GM21528 (cell line): Measurements from ENCODE around the gene AMZ1.
"Not testable (repeated sequence)": the region's sequence is repeated elsewhere in the genome, so short reads cannot be mapped to it uniquely, and the experiment has no call there.

Experiments used
- ATAC-seq: cut with Tn5 transposase; IDR thresholded peaks from one replicate; pipeline ENCODE4 v1.9.1; 2021; ENCODE audit warnings: mild to moderate bottlenecking, moderate library complexity; ENCODE audit not compliant: unreplicated experiment, low FRiP score

AMZ1 gene

GRCh38 chr7:2689343-2689847, 1.4 kb downstream of the AMZ1 start:
- peak; percentile 6 for ATAC-seq

GRCh38 chr7:2689951-2690705, 2.1 kb downstream of the AMZ1 start:
- no peak for ATAC-seq

- no peak for ATAC-seq
Measured at GRCh38 chr7:2691011-2691707, 3.2 kb downstream of the AMZ1 start.

GRCh38 chr7:2691932-2692439, 4.0 kb downstream of the AMZ1 start:
- not testable (repeated sequence) for ATAC-seq

- ATAC-seq: no peak
Measured at GRCh38 chr7:2692543-2692942, 4.5 kb downstream of the AMZ1 start.

GRCh38 chr7:2693420-2694121, 5.6 kb downstream of the AMZ1 start:
- ATAC-seq: not testable (repeated sequence)

- not testable (repeated sequence) for ATAC-seq
Measured at GRCh38 chr7:2694122-2694436, 6.1 kb downstream of the AMZ1 start.

- ATAC-seq: peak; percentile 91
Measured at GRCh38 chr7:2698581-2699288, 10.7 kb downstream of the AMZ1 start.

GRCh38 chr7:2699289-2699620, 11.3 kb downstream of the AMZ1 start:
- ATAC-seq: no peak

GRCh38 chr7:2700141-2700850, 12.3 kb downstream of the AMZ1 start:
- no peak for ATAC-seq

GRCh38 chr7:2701424-2701823, 13.4 kb downstream of the AMZ1 start:
- ATAC-seq: no peak

- ATAC-seq: no peak
Measured at GRCh38 chr7:2701832-2702593, 14.0 kb downstream of the AMZ1 start.

GRCh38 chr7:2702594-2702957, 14.6 kb downstream of the AMZ1 start:
- ATAC-seq: no peak

- no peak for ATAC-seq
Measured at GRCh38 chr7:2705371-2706096, 17.5 kb downstream of the AMZ1 start.

- no peak for ATAC-seq
Measured at GRCh38 chr7:2706685-2707126, 18.7 kb downstream of the AMZ1 start.

- no peak for ATAC-seq
Measured at GRCh38 chr7:2707481-2707880, 19.5 kb downstream of the AMZ1 start.

- no peak for ATAC-seq
Measured at GRCh38 chr7:2708041-2708440, 20.0 kb downstream of the AMZ1 start.

GRCh38 chr7:2708547-2709310, 20.7 kb downstream of the AMZ1 start:
- no peak for ATAC-seq
